Mesothelial cell of epicardium (in vitro differentiated cells): ENCODE results near the gene BUD31. TPM values are rescaled to one million over a fixed set of nuclear protein-coding genes. Genes with fewer than 3 reads are reported as not detected.

Experiments
- DNase-seq, 2 experiments: peaks; one replicate each; pipeline ENCODE4 v3.0.0; 2021; ENCODE audit warnings: low spot score in 2 of 2; ENCODE audit not compliant: unreplicated experiment in 2 of 2
- H3K27ac Mint-ChIP-seq: 2 replicates; pipeline ENCODE4 v1.8.0; 2021; ENCODE audit warnings: mixed read lengths
- H3K27me3 Mint-ChIP-seq: 2 replicates; pipeline ENCODE4 v1.8.0; 2021; ENCODE audit warnings: low read depth, mixed read lengths
- H3K36me3 Mint-ChIP-seq: 2 replicates; pipeline ENCODE4 v1.8.0; 2021; ENCODE audit warnings: mixed read lengths
- H3K4me1 Mint-ChIP-seq: 2 replicates; pipeline ENCODE4 v1.8.0; 2021; ENCODE audit warnings: mixed read lengths
- H3K4me3 Mint-ChIP-seq: 2 replicates; pipeline ENCODE4 v1.8.0; 2021; ENCODE audit warnings: mild to moderate bottlenecking, moderate library complexity, mixed read lengths
- H3K9me3 Mint-ChIP-seq: 2 replicates; pipeline ENCODE4 v1.8.0; 2021; ENCODE audit warnings: mixed read lengths
- total RNA-seq: library from RNA; stranded (reverse); gene quantifications from 3 replicates; pipeline ENCODE4 v1.2.1, GENCODE V29; 2021
- TF ChIP-seq, protein P1 (sequence below): fragments of 200-600 bp; sonication (generic); IDR thresholded peaks from one replicate; pipeline ENCODE4 v1.5.0; 2021; ENCODE audit warnings: antibody characterized with exemption; ENCODE audit not compliant: unreplicated experiment

The BUD31 gene
- total RNA-seq, 1 donor from 2014 or later: 63.1 TPM

- Mint-ChIP-seq H3K4me1 (peaks cover 14% of the 10 kb centered on the region), H3K27ac (peak overlapping the region; percentile 34)
Measured at GRCh38 chr7:99395616-99396327, 13.0 kb upstream of the BUD31 start.

DNA sequence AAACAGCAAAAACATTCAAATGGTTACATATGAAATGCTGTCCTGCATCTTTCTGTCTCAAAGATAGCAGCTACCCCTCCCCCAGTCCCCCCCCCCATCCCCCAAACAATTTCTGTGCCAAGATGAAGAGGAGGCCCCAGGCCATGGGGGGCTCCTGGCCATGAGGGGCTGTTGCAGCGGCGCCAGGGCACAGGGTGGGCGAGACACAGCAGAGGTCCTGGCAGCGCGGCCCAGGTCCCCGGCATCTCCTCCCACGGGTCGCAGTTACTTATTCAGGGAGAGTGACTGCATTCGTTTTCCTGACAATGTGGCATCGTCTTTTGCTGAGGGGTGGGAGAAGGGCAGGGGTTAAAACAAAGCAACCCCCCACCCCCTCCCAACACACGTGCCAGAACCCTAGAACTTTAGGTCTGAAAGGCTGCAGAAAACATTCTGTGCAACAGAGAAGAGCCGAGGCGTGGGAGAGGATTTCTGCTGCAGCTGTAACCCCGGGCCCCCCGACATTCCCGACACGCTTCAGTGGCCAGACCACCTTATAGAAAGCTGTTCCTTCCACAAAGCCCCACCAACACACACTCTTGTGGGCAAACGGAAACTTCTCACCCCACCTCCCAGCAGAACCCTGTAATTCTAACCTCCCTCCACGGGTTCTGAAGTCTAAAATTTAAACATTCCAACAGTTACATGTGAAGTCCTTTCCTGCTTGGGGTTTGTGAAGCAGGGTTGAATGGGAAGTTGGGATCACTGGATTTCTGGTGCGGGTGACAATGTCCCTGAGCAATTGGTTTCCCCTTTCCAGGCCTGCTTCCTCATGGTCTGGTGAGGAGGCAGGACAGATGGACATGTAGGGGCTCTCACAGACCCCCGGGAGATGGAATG is 12.1 kb upstream of the BUD31 start:
- H3K9me3 Mint-ChIP-seq: no peaks in the 10 kb centered on the region
- H3K36me3 Mint-ChIP-seq: peaks cover 21% of the 10 kb centered on the region
- TF ChIP-seq, protein P1, sequence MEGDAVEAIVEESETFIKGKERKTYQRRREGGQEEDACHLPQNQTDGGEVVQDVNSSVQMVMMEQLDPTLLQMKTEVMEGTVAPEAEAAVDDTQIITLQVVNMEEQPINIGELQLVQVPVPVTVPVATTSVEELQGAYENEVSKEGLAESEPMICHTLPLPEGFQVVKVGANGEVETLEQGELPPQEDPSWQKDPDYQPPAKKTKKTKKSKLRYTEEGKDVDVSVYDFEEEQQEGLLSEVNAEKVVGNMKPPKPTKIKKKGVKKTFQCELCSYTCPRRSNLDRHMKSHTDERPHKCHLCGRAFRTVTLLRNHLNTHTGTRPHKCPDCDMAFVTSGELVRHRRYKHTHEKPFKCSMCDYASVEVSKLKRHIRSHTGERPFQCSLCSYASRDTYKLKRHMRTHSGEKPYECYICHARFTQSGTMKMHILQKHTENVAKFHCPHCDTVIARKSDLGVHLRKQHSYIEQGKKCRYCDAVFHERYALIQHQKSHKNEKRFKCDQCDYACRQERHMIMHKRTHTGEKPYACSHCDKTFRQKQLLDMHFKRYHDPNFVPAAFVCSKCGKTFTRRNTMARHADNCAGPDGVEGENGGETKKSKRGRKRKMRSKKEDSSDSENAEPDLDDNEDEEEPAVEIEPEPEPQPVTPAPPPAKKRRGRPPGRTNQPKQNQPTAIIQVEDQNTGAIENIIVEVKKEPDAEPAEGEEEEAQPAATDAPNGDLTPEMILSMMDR: no peak
- H3K4me1 Mint-ChIP-seq: peaks cover 14% of the 10 kb centered on the region
- DNase-seq: no peak
- peak overlapping the region; percentile 30 for H3K27ac Mint-ChIP-seq
- no peak overlapping the region for H3K4me3 Mint-ChIP-seq
- no peaks in the 10 kb centered on the region for H3K27me3 Mint-ChIP-seq

More at GRCh38 chr7:99395616-99396327, 13.0 kb upstream of the BUD31 start:
- Mint-ChIP-seq H3K36me3 (peaks cover 15% of the 10 kb centered on the region), H3K27me3 (no peaks in the 10 kb centered on the region), H3K4me3 (no peak overlapping the region), H3K9me3 (no peaks in the 10 kb centered on the region)
- DNase-seq: no peak
- TF ChIP-seq, protein P1: no peak

DNA sequence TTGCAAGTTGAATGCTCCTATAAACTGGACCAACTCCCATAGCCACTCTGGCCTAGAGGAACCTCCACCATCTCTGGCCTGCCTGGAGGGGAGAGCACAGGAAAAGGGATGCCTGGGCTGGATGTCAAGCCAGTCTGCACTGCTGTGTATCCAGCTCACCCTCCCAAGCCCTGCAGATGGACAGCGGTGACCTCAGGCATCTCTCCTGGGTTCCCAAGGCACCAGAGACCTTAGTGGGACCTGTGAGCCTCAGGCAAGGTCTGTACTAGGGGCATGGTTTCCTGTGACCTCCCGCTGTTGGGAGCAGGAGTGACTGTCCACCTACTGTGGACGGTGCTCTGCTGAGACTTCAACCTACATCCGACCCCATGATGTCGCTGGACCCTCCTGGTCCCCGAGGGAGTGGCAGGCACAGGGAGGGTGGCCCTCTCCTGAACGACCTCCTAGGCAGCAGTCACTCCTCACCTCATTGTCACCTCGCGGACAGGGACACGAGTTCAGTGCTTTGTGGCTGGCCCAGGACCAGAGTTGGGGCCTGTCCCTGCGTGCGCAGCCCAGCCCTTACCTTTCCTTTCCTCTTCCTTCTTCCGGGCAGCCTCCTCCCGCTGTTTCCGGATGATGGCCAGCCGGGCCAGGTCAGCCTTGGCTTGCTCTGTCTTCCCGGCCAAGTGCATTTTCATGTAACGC is 11.3 kb upstream of the BUD31 start:
- Mint-ChIP-seq H3K27me3 (no peaks in the 10 kb centered on the region), H3K36me3 (peaks cover 21% of the 10 kb centered on the region), H3K4me3 (no peak overlapping the region), H3K9me3 (no peaks in the 10 kb centered on the region), H3K27ac (peak overlapping the region; percentile 30), H3K4me1 (peaks cover 14% of the 10 kb centered on the region)
- no peak for DNase-seq
- TF ChIP-seq, protein P1: no peak

GRCh38 chr7:99398891-99399445 is 9.8 kb upstream of the BUD31 start:
- Mint-ChIP-seq H3K4me1 (peaks cover 1% of the 10 kb centered on the region), H3K36me3 (peaks cover 31% of the 10 kb centered on the region), H3K4me3 (no peak overlapping the region), H3K27ac (no peak overlapping the region), H3K9me3 (no peaks in the 10 kb centered on the region), H3K27me3 (no peaks in the 10 kb centered on the region)
- TF ChIP-seq, protein P1: no peak
- no peak for DNase-seq

GRCh38 chr7:99399597-99399996 is 9.2 kb upstream of the BUD31 start:
- Mint-ChIP-seq H3K27me3 (no peaks in the 10 kb centered on the region), H3K36me3 (peaks cover 35% of the 10 kb centered on the region), H3K27ac (no peak overlapping the region), H3K9me3 (no peaks in the 10 kb centered on the region), H3K4me1 (no peaks in the 10 kb centered on the region), H3K4me3 (no peak overlapping the region)
- DNase-seq: no peak
- TF ChIP-seq, protein P1: no peak
